ENCODE data around the gene MAP7D1. TPM values are rescaled to one million over a fixed set of nuclear protein-coding genes. Genes with fewer than 3 reads are reported as not detected.
"Not testable (repeated sequence)": the region's sequence is repeated elsewhere in the genome, so short reads cannot be mapped to it uniquely, and the experiment has no call there.

MAP7D1 gene
- total RNA-seq, 1 donor from 2014 or later: 183 TPM

- TF ChIP-seq, protein P1, sequence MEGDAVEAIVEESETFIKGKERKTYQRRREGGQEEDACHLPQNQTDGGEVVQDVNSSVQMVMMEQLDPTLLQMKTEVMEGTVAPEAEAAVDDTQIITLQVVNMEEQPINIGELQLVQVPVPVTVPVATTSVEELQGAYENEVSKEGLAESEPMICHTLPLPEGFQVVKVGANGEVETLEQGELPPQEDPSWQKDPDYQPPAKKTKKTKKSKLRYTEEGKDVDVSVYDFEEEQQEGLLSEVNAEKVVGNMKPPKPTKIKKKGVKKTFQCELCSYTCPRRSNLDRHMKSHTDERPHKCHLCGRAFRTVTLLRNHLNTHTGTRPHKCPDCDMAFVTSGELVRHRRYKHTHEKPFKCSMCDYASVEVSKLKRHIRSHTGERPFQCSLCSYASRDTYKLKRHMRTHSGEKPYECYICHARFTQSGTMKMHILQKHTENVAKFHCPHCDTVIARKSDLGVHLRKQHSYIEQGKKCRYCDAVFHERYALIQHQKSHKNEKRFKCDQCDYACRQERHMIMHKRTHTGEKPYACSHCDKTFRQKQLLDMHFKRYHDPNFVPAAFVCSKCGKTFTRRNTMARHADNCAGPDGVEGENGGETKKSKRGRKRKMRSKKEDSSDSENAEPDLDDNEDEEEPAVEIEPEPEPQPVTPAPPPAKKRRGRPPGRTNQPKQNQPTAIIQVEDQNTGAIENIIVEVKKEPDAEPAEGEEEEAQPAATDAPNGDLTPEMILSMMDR (IDR thresholded peaks at IDR 0.05; ENCODE audit: insufficient read depth, low read length, poor library complexity, severe bottlenecking): no peak
- Histone ChIP-seq H3K36me3 (ENCODE audit: control insufficient read depth, insufficient read depth, low read length) (peaks cover 4% of the 10 kb centered on the region), H3K27me3 (ENCODE audit: control insufficient read depth, insufficient read depth, low read length) (no peaks in the 10 kb centered on the region), H3K4me3 (ENCODE audit: low read depth, low read length) (no peak overlapping the region)
- no peak for DNase-seq (ENCODE audit: low read depth)
Measured at GRCh38 chr1:36183309-36183856, 27.4 kb downstream of the MAP7D1 start.

GRCh38 chr1:36187800-36188593, 32.0 kb downstream of the MAP7D1 start:
- Histone ChIP-seq H3K36me3 (ENCODE audit: control insufficient read depth, insufficient read depth, low read length) (no peaks in the 10 kb centered on the region), H3K27me3 (ENCODE audit: control insufficient read depth, insufficient read depth, low read length) (no peaks in the 10 kb centered on the region), H3K4me3 (ENCODE audit: low read depth, low read length) (no peak overlapping the region)
- TF ChIP-seq, protein P1 (IDR thresholded peaks at IDR 0.05; ENCODE audit: insufficient read depth, low read length, poor library complexity, severe bottlenecking): peak; percentile 86
- peak; percentile 44 for DNase-seq (ENCODE audit: low read depth)

DNA sequence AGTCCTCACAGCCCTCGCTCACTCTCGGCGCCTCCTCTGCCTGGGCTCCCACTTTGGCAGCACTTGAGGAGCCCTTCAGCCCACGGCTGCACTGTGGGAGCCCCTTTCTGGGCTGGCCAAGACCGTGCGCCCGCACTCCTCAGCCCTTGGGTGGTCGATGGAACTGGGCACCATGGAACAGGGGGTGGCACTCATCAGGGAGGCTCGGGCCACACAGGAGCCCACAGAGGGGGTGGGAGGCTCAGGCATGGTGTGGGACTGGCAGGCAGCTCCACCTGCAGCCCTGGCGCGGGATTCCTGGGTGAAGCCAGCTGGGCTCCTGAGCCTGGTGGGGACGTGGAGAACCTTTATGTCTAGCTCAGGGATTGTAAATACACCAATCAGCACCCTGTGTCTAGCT, 40.8 kb downstream of the MAP7D1 start:
- not testable (repeated sequence) for H3K36me3 ChIP-seq (ENCODE audit: control insufficient read depth, insufficient read depth, low read length); DNase-seq (ENCODE audit: low read depth); H3K4me3 ChIP-seq (ENCODE audit: low read depth, low read length); H3K27me3 ChIP-seq (ENCODE audit: control insufficient read depth, insufficient read depth, low read length)

DNA sequence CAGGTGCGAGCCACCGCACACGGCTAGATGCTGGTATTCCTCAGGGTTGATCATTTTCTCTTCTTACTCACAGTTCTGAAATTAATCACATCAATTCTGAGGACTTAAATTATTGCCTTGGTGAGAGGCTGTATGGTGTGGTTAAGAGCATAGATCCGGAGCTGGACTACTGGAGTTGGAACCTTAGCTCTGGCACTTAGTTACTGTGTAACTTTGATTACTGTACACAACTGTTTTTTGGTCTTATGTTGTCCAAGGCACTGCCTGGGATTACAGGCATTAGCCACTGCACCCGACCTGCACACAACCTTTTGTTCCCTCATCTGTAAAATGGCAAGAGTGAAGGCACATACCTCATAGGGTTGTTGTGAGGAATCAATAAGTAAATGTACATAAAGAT, 42.7 kb downstream of the MAP7D1 start:
- H3K4me3 ChIP-seq (ENCODE audit: low read depth, low read length): no peak overlapping the region
- TF ChIP-seq, protein P1 (IDR thresholded peaks at IDR 0.05; ENCODE audit: insufficient read depth, low read length, poor library complexity, severe bottlenecking): no peak

GRCh38 chr1:36199934-36200741, 44.2 kb downstream of the MAP7D1 start:
- TF ChIP-seq, protein P1 (IDR thresholded peaks at IDR 0.05; ENCODE audit: insufficient read depth, low read length, poor library complexity, severe bottlenecking): no peak
- DNase-seq (ENCODE audit: low read depth): no peak
- H3K27me3 ChIP-seq (ENCODE audit: control insufficient read depth, insufficient read depth, low read length): no peaks in the 10 kb centered on the region
- H3K4me3 ChIP-seq (ENCODE audit: low read depth, low read length): no peak overlapping the region
- no peaks in the 10 kb centered on the region for H3K36me3 ChIP-seq (ENCODE audit: control insufficient read depth, insufficient read depth, low read length)

More for the DNA sequence above, 42.7 kb downstream of the MAP7D1 start:
- no peak for DNase-seq (ENCODE audit: low read depth)
- Histone ChIP-seq H3K36me3 (ENCODE audit: control insufficient read depth, insufficient read depth, low read length) (no peaks in the 10 kb centered on the region), H3K27me3 (ENCODE audit: control insufficient read depth, insufficient read depth, low read length) (no peaks in the 10 kb centered on the region)

DNA sequence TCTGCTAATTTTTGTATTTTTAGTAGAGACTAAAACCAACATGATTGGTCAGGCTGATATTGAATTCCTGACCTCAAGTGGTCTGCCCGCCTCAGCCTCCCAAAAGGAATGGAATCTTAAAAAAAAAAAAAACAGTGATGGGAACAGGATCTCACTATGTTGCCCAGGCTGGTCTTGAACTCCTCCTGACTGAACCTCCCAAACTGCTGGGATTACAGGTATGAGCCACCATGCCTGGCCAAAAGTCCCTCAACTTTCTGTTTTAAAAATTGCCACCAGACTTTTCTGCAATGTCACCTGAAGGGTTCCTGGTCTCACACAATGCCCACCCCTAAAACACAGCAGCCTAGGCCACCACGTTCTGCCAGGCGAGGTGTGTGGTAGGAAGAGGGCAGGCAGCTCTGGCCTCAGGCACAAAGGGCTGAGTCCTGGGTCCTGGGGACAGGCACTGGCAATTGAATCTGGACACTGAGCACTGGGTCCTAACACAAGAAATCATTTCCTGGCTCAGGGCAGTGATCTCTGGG, 47.1 kb downstream of the MAP7D1 start:
- TF ChIP-seq, protein P1 (IDR thresholded peaks at IDR 0.05; ENCODE audit: insufficient read depth, low read length, poor library complexity, severe bottlenecking): no peak
- no peak for DNase-seq (ENCODE audit: low read depth)
- no peaks in the 10 kb centered on the region for H3K36me3 ChIP-seq (ENCODE audit: control insufficient read depth, insufficient read depth, low read length)
- H3K4me3 ChIP-seq (ENCODE audit: low read depth, low read length): no peak overlapping the region
- no peaks in the 10 kb centered on the region for H3K27me3 ChIP-seq (ENCODE audit: control insufficient read depth, insufficient read depth, low read length)

Data from kidney epithelial cell (primary cell).